NCI-H2107 (cell line): Measurements from ENCODE around the gene IPO13.

Experiments
- DNase-seq: peaks from one replicate; lab custom pipeline; 2025; lab: John Stamatoyannopoulos, UW

IPO13 gene

DNA sequence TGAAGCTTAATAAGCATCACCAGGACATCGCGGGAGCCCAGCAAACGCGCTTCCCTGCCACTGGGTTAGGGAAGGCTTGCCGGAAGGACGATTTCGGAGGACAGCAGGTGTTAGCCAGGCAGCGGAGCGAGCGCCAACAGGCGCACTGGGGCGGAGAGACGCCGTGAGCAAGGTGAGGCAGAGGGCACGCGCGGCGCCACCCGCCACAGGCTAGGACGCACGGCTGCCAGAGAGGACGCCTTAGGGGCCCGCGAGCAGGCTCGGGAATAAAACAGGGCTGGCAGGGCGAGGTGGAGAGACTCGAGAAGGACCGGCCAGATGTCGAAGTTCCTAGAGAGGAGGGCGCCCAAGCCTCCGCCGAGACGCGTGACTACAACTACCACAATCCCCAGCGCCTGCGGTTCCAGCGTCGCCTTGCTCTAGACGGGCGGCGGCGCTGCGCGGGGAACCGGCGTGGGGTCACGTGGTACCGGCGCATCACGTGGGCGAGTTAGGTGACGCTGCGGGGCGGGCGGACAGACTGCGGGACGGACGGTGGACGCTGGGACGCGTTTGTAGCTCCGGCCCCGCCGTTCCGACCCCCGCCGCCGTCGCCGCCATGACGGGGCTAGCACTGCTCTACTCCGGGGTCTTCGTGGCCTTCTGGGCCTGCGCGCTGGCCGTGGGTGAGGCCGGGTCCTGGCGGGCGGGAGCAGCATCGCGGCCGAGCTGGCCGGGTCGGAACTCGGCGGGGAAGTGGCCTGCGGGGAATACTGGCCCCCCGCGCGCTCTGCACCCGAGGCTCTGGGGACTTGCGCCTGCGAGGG, 27.9 kb downstream of the IPO13 start, which contains the start of gene ATP6V0B:
ATP6V0B (plus strand) TSS at position 518 of the 806 bp plus-strand sequence; CDS start at position 599, 81 bp downstream.
- peak; percentile 98 for DNase-seq

DNA sequence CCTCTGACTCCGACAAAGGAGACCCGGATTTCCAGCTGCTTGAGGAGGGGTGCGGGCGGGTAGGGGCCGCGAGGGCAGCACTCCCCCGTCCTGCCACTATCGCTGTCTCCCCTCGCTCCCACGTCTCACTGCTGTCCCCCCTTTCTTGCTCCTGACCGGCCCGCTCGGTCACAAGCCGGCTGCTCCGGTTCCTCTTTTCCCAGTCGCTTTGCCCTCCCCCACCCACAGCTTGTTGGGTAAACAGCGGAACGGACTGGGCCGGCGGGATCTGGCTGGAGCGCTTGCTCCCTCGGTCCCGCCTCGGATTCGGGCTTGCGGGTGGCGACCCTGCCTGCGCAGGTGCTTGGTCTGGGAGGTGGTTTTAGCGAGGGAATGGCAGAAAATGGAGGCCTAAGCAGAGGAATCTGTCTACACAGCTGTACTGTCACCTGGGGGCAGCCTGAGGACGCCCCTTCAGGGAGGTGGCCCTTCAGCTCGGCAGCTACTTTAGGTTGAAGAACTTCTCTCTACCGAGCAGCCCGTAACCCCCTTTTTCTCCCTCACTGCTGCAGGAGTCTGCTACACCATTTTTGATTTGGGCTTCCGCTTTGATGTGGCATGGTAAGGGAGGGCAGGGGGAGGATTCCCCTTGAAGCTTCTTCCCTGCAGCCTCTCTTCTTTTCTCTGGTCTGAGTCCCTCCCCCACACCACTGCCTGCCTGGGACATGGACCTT, 28.7 kb downstream of the IPO13 start:
- DNase-seq, result peak; percentile 27

DNA sequence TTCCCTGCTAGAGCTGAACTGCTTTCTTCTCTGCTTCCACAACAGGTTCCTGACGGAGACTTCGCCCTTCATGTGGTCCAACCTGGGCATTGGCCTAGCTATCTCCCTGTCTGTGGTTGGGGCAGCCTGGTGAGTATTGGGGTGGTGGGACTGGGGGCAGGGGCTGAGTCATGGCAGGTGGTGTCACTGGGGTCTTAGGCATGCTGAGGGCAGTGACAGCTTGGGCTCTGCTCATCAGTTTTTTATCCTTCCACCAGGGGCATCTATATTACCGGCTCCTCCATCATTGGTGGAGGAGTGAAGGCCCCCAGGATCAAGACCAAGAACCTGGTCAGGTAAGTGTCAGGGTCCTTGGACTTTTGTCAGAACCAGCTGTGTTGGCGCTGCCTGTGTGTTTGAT, 29.3 kb downstream of the IPO13 start:
- DNase-seq, result no peak

DNA sequence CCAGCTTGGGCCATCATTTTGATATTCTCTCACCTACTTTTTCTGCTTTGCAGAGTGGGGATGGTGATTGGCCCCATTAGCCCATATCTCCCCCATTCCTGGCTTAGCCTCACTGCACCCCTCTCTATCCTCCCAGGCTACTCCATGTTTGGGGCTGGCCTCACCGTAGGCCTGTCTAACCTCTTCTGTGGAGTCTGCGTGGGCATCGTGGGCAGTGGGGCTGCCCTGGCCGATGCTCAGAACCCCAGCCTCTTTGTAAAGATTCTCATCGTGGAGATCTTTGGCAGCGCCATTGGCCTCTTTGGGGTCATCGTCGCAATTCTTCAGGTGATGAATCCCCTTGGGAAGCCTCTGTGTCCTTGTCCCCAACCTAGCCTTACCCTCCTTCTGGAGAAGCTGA, 30.1 kb downstream of the IPO13 start:
- no peak for DNase-seq

DNA sequence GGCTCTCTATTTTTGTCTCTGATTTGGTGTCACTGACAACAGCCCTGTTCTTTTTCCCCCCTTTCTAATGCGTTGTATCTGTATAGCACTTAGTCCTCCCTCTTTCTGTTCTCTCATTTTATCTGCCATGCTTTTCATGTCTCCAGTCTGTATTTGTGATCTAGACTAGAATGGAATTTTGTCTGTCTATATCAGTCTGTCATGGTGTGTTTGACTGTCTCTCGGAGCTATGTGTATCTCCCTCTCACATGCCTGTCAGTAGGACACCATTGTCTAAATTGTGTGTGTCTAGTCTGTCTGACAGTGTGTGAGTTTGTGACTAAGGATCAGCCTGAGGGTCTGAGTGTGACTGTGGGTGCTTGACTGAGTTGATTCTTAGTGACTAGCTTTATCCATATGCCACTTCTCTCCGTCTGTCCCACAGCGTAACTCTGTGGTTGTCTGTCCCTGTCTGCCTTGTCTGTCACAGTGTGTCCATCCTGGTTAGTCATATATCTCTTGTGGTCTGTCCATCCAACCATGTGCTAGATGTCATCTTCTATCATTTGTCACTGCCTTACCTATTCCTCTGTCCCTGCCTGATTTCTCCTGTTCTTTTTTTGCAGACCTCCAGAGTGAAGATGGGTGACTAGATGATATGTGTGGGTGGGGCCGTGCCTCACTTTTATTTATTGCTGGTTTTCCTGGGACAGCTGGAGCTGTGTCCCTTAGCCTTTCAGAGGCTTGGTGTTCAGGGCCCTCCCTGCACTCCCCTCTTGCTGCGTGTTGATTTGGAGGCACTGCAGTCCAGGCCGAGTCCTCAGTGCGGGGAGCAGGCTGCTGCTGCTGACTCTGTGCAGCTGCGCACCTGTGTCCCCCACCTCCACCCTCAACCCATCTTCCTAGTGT, 30.9 kb downstream of the IPO13 start:
- no peak for DNase-seq

DNA sequence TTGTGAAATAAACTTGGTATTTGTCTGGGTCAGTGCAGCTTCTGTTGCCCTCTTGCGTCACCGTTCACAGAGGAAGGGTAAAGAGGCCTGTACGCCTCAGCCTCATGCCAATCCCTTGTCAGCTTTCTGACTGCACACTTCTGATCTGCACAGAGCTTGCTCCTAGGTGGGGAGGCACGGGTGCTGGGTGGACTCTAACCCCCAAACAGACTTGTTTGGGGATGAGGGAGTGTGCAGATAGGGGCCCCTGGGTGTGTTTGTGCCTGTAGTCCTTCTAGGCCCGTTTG, 31.5 kb downstream of the IPO13 start:
- no peak for DNase-seq

DNA sequence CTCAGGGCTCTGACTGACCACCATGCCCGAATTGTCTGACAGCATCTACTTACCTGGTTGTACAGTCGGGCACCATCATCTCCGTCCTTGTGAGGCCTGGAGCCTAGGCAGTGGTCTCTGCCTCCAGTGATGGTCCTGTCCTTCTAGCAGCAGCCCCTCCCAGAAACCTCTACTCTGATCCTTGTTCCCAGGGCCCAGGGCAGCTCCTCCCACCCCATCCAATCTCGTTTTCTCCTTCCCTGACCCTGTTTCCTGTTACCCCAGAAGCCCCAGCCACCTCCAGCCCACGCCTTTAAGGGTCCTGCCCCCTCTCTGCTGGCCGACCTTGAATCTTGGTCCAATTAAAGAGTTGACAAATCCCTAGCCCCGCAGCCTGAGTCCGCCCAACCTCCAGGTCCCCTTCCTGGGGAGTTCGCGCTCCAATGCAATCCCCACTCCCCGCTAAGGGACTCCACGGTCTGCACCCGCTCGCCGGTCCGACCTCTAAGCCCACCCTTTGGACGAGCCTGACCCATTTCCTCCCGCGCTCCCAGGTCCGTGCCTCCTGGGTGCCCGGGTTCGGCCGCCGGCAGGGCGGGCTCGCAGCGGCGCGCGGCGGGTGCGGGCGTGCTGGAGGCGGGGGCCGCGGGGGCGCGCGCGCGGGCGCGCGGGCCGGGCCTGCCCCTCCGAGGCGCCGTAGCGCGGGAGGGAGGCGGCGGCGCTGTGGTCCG, 32.0 kb downstream of the IPO13 start, which contains the start of gene B4GALT2:
B4GALT2 (plus strand) TSS at position 660 of the 710 bp plus-strand sequence. CDS start 1,951 bp downstream, outside the sequence.
- DNase-seq, result no peak

DNA sequence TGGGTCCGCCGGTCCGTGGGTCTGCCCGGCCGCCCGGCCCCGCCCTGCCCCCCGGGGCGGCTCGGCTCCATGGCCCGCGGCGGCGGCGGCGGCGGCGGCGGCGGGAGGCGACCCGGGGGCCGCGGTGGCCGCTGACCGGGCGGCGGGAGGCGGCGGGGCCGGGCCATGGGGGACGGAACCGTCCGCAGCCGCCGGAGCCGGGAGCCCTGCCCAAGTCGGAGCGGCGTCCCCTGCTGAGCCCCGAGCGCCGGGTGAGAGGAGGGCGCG, 32.4 kb downstream of the IPO13 start:
- no peak for DNase-seq

DNA sequence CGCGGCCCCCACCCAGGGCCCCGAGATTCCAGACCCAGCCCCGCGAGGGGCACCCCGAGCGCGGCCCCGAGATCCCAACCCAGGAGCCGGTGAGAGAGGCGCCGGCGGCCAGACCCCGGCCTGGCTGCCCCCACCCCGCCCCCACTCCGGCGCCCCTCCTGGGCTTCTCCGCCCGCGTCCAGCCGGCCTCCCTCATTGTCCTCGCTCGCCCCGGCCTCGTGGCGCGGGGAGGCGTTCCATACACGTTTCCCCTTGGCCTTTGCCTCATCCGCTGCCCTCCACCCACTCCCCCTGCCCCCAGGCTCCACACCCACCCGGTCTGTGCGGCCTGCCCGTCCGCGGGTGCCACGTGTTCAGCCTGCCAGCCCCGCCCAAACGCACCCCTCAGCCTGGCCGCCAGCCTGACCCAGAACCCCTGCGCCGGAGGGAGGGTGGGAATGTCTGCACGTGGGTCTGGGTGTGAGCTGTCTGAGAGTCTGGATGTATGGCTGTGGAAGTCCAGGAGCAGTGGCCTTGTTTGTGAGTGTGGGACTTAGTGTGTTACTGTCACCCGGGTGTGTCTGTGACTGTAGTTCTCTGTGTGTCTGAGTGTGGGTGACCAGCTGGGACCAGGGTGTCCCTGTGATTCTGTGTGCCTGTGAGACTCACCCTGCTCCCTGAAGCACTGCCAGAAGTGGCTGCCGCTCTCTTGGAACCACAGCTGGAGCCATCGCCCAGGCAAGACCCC, 32.9 kb downstream of the IPO13 start:
- no peak for DNase-seq

DNA sequence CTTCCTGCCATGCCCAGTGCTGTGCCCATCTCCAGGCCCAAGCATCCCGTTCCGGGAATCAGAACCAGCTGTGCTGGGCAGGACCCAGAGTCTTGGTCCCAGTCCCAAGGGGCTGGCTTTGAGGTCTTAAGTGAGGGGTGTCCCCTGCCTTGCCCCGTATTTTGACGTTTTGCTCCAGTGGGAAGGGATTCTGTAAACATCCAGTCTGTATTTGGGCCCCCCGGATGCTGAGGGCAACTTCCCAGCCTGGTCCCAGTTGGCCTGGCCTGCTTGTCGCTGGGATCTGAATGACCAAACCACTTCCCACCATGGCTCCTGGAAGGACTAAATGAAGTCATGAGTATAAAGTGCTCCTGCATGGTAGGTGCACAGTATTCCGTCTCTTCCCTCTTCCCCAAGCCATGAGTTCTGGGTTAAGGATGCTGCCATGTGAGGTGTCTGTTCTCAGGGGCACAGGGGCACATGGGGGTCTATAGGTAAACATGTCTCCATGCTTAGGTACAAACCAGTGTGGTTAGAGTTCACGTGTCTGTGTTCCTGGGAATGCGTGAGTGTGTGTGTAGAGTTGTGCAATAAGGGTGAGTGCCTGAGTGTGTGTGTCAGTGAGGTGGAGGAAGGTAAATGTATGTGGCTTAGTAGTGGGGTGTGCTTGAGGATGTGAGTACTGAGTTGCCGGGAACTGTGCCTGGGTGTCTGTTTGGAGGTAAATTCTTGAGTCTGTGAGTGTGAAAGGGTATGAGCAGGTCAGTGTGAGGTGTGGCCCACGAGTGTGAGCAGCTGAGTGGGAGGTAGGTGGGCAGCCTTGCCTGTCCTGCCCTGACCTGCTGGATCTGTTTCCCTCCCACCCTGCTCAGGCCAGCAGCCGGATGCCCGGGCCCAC, 33.7 kb downstream of the IPO13 start:
- DNase-seq, result no peak

DNA sequence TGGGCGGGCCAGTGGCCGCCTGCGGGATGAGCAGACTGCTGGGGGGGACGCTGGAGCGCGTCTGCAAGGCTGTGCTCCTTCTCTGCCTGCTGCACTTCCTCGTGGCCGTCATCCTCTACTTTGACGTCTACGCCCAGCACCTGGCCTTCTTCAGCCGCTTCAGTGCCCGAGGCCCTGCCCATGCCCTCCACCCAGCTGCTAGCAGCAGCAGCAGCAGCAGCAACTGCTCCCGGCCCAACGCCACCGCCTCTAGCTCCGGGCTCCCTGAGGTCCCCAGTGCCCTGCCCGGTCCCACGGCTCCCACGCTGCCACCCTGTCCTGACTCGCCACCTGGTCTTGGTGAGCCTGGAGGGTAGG, 34.4 kb downstream of the IPO13 start:
- DNase-seq, result no peak

DNA sequence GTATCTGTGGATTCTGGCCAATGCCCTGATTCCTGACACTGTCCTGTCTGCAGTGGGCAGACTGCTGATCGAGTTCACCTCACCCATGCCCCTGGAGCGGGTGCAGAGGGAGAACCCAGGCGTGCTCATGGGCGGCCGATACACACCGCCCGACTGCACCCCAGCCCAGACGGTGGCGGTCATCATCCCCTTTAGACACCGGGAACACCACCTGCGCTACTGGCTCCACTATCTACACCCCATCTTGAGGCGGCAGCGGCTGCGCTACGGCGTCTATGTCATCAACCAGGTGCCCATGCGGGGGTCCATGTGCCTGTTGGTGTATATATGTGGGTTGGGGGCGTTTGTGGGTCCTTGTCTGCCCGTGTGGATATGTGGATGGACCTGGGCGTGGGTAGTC, 34.9 kb downstream of the IPO13 start:
- DNase-seq, result no peak

DNA sequence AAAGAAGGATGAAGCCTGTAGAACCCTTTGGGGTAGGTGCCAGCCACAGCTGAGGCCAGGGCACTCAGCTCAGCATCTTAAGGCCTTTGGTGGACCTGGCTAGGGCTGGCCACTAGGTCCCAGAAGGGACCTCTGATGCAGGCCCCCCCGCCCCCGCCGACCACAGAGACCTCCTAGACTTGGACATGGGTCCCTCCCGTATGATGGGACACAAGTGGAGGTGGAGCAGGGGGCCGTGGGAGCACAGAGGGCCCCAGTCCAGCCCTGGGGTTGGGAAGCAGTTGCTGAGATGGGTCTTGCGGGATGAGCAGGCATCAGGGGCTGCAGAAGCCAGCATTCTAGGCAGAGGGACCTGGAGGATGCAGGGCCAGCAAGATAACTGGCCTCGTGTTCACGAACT, 35.5 kb downstream of the IPO13 start:
- DNase-seq, result no peak

DNA sequence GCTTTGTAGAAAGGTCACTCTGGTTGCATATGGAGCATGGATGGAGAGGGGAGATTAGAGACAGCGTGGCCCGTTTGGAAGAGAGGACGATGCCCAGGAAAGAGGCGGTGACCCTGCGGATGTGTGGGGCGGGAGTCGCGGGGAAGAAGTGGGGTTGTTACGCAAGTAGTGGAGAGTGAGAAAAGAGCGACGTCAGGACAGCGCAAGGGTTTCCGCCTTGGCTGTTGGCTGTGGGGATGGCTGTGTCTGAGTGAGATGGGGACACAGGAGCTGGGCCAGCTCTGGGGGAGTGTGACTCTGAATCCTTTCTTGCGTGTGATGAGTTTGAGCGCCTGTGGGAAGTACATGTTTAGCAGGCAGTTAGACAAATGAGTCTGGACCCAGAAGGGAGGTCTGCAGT, 36.1 kb downstream of the IPO13 start:
- no peak for DNase-seq

DNA sequence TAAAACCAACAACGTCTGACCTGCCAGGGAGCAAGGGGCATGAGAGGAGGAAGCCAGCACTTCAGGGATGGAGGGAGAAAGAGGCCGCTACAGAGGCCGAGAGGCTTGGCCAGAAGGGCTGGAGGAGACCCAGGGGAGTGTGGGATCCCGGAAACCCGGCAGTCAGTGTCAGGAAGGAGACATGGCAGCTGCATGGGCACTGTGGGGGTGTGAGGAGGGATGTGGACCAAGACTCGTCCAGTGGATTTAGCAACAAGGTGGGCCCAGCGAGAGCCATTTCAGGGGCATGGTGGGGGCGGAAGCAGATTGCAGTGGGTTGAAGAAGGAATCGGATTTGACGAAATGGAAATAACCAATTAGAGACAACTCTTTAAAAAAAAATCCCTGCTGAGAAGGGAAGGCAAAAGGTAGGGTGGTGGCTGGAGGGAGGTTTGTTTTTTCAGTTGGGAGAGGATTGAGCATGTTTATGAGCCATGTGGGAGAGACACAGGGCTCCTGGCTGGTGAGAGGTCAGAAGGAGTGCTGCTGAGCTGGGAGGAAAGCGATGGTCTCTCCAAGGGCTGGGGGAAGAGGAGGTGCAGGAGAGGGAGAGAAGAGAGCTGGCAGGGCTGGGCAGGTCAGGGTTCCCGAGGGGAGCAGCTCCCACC, 36.6 kb downstream of the IPO13 start:
- DNase-seq, result no peak

DNA sequence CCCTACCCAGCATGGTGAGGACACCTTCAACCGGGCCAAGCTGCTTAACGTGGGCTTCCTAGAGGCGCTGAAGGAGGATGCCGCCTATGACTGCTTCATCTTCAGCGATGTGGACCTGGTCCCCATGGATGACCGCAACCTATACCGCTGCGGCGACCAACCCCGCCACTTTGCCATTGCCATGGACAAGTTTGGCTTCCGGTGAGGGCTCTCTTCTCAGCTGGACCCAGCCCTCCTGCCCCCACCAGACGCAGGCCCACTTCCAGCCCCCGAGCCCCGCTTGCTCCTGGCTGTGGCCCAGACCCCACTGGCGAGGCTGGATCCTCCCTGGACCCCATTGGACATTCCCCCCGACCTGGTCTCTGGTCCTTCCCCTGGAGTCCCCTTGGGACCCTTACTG, 38.1 kb downstream of the IPO13 start:
- no peak for DNase-seq

DNA sequence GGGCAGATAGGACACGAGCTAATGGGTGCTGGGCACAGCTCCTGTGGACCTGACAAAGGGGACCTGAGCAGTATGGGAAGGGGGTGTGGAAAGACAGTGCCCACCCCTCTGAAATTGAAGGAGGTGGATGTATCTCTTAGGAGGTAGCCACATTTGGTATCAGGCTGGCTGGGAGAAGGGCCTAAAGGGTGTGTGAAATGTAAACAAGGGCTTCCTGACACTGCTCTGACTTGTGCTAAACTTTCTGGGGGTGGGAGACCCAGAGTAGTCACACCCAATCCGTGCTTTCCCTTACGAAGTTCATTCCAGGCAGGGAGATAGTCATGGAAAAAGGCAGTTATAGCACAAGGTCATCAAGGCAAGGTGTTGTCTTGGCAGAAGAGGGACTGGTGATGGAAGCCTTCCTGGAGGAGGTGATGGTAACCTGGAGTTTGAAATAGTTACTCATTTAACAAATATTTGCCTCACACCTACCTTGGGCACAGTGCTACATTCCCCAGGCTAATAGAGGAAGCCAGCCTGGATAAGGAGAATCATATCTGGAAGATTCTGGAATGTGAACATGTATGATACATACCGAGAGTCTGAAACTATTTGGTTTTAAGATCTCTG, 39.3 kb downstream of the IPO13 start:
- DNase-seq, result no peak

DNA sequence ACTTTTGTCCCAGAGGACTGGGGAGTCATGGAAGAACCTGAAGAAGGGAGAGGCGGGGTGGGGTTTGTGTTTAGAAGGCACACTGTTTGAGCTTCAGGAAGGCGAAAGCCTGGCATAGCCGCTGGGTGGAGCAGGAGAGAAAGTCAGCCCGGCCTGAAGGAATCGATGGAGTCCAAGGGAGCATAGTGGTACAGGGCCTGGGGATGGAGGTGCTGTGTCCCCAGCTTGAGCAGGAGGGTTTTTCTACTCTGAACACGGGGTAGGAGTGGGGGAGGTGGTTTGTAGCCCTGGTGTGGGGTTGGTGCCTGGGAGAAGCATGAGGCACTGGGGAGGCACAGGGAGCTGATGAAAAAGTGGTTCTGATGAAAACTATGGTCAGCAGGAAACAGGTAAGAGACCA, 40.0 kb downstream of the IPO13 start:
- DNase-seq, result no peak

DNA sequence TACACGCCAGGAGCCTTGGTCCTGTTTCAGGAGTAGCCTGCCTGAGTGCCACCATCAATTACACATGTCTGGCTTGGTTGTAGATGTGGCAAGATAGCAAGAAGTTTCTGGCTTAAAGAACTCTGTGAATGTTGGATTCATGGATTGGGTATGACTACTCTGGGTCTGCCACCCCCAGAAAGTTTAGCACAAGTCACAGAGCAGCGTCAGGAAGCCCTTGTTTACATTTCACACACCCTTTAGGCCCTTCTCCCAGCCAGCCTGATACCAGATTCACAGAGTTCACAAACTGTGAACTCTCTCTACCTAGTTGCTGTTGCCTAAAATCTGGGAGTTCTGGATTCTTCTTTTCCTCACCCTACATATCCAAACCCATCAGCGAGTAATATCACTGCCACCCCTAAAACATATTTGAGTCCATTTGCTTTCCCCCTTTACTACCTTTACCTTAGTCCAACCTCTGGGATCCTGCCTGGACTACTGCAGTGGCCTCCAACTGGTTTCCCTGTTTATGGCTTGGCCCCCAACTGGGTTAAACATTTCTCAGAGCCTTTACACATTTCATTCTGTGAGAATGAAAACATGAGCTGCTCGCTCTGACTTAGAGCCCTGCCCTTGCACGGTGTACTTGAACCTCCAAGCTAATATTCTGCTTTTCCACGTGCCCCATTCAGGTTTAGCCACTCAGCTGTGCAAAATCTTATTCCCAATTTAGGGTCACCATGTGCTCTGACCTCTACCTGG, 40.6 kb downstream of the IPO13 start:
- no peak for DNase-seq
